Keratinocyte (primary cell): Measurements from ENCODE around the gene BTG4.

Experiments
- CTCF ChIP-seq, 3 experiments: IDR thresholded peaks in 1 of 3; conservative IDR thresholded peaks in 1 of 3; optimal IDR thresholded peaks in 1 of 3; 2 replicates in 2 of 3; 3 replicates in 1 of 3; pipeline versions ENCODE3 to v1.5.1; 2011; ENCODE audit warnings: low read length in 3 of 3, mild to moderate bottlenecking in 3 of 3, moderate library complexity in 2 of 3, control low read depth in 1 of 3, inconsistent platforms in 1 of 3; ENCODE audit not compliant: insufficient read depth in 2 of 3; ENCODE audit errors: extremely low read depth in 1 of 3
- EZH2 ChIP-seq: IDR thresholded peaks from one replicate; pipeline ENCODE4 v1.6.1; 2012; ENCODE audit warnings: inconsistent platforms, mild to moderate bottlenecking, low read length, moderate library complexity

GRCh38 chr11:111541254-111542061 is 29.3 kb upstream of the BTG4 start:
- TF ChIP-seq CTCF (optimal IDR thresholded peaks at IDR 0.05 in 1 of 3, IDR thresholded peaks at IDR 0.05 in 1 of 3, conservative IDR thresholded peaks at IDR 0.05 in 1 of 3; ENCODE audit: extremely low read depth in 1 of 3, insufficient read depth in 2 of 3, low read length in 3 of 3), result no peak
- TF ChIP-seq EZH2, result peak; percentile 35
